ENCODE results near the gene CREB5.
"Not testable (repeated sequence)": the region's sequence is repeated elsewhere in the genome, so short reads cannot be mapped to it uniquely, and the experiment has no call there.

The CREB5 gene

DNA sequence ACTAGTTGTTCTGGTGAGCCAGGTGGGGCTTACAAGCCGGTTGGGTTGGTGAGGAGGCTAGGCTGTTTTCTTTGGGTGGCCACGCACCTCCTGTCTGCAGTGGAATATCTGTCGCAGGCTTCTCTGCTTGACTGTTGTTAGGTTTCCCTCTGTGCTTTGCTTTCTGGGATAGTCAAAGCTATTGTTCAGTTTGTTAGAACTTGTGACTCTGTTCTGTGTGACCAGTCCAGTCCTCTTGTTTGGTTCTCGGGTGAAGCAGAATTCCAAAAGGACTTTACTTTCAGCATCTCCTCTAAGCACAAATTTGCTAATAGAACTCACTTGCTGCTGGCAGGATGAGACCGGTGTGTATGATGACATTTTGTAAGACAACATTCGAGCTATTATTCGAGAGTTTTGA, 105.3 kb downstream of the CREB5 start:
- DNase-seq = no peak

DNA sequence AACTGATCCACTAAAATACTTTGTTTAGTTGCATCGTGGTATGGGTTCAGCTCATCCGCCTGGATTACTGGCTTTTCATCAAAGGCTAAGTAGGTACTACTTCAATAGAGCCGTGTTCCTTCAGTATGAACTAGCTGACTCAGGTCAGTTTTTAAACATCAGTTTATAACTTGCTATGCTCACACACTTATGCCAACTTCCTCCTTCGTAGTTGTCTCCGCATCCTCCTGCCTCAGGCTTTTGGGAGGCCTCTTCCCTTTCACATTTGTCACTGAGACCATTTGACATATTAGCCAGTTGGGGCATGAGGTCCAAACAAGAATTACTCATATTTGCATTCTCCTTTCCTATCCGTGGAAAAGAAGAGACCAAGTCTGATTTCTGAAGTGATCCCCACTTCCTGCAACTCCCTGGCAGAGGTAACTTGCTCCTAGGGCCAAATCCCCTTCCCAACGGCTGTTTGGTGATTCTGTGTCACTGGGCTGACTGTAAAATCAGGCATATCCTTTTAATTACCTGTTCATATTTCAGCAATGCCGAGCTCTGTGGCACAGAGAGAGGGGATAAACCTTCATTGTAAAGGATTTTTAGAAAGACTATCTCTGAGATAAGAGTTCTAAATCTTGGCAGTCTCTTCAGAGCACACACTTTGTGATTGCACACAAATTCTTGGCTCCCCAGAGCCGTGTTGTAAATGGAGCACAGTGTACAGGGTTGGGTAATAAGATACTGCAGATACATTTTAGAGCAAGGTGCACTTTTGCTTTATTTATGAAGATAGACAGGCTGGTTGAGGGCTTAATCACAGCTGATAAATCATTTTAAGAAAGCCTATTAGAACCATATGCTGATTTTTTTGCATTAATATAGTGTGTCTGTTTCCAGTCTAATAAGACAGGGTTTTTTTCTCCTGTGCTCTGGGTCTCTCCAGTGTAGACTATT, 108.0 kb downstream of the CREB5 start:
- DNase-seq = no peak

DNA sequence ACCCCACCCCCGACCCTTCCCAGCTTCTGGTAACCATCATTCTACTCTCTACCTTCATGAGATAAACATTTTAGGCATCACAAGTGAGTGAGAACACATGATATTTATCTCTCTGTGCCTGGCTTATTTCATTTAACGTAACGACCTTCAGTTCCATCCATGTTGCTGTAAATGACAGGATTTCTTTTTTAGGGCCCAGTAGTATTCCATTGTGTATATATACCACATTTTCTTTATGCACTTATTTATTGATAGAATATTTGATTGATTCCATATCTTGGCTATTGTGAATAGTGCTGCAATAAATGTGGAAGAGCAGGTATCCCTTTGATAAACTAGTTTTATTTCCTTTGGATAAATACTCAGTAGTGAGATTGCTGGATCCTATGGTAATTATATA, 112.7 kb downstream of the CREB5 start:
- DNase-seq = no peak

DNA sequence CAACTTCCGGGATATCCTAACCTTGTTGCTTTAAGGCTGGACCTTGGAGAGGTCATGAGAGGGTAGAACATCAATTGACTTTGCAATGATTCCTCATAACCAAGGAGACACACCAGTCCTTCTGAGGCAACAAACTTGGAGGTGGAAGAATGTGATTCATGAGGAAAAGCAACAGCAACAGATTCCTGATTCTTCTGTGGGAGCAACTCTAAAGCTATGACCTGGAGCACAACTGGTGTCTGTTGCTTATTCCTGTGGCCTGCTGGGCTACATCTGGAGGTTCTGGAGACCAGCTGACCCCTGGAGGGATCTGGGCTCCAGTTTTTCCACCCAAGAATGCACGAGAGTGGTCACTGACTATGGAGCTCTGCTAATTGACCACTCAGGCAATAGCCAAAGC, 116.6 kb downstream of the CREB5 start:
- no peak for DNase-seq

DNA sequence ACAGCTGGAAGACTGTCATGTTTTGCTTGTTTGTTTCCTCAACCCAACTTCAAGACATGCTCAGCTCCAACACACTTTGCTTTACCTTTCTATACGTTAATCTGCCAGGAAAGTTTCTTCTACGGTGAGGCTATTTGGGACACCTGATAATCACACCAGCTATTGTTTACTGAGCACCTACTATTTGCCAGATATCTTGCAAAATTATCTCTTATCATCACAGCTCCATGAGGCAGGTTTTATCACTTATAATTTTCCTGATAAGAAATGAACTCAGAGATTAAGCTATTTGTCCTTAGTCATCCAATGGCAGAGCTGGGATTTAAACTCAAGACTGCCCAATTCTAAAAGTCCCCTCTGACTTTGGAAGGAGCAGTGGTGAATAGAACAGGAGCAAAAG, 117.4 kb downstream of the CREB5 start:
- no peak for DNase-seq

DNA sequence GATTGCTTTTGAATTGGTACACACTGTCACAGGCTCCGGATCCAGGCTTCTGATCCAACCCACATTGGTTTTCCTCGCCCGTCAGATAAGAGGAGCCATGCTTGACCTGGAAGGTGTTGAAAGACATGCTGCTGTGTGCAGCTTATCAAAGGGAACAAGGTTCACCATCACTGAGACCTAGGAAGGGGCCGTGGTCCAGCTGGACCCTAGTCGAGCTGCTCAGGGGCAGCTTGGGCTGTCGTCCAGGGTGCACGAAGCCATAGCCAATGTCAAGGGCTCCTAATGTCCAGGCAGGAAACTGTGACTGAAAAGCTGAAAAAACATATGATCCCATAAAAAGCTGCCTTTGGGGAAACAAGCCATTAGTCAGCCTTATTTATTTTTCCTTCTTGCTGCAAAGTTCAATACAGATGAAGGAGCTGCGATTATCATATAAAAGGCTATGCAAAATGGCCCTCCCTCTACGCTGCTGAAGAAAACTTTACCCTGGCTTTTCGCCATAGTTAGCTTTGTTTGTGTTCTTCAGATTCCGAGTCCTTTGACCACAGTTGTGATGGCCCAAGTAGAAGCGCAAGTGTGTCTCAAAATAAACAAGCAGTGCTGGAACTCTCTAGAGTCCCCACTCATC, 118.0 kb downstream of the CREB5 start:
- DNase-seq = no peak

DNA sequence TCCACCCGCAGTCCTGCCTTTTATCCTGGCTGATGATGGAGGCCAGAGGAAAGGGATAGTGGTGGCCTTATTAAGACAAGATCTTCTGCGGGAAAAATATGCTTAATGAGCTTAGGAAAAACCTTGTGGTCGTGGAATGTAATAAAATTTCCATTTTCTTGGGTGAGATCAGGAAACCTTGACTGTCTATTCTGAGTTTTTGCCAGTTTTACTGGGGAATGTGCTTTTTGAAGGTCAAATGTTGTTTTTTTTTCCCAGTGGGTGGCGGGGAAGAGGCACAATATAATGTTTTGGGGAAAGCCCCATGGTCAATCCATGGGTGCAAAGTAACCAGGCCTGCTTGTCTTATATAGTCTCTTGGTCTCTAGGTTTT, 118.5 kb downstream of the CREB5 start:
- no peak for DNase-seq

DNA sequence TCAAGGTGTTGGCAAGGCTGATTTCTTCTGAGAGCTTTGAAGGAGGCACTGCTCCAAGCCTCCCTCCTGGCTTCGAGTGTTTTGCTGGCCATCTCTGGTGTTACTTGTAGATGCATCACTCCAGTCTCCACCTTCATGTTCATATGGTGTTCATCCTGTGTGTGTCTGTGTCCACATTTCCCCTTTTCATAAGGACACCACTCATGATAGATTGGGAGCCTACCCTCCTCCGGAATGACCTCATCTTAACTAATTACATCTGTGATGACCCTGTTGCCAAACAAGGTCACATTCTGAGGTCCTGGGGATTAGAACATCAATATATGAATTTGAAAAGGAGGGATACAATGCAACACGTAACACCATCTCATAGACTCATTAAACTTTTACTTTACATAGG, 119.0 kb downstream of the CREB5 start:
- no peak for DNase-seq

DNA sequence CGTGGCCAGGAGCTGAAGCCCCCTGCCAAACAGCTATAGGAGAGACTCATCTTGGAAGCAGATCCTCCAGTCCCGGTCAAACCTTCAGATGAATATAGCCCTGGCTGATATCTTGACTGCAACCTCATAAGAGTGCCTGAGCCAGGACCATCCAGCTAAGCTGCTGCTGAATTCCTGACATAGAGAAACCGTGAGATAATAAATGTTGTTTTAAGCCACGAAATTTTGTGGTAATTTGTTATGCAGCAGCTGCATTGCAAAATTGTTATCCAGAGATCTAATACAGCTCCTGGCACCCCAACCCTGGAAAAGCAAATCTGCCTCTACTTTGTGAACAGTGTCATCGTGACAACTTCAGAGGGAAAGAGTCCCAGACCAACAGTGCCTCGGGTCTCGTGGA, 119.9 kb downstream of the CREB5 start:
- no peak for DNase-seq

DNA sequence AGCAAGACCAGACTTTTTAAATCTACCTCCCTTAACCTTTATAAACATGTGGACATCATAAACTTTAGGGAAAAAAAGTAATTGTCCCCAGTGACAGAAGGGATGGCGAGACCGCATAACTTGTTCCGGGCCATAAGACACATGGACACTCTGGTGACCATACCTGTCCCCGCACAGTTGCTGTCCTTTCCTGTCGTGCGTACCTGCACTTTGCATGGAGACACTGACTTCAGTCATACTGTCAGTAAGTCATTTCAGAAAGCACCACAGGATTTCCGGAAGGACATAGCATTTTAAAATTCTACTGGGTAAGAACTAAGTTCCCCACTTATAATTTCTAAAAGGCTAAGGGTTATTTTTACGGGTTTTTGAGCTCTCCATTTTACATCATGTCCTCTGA, 120.9 kb downstream of the CREB5 start:
- DNase-seq = no peak

DNA sequence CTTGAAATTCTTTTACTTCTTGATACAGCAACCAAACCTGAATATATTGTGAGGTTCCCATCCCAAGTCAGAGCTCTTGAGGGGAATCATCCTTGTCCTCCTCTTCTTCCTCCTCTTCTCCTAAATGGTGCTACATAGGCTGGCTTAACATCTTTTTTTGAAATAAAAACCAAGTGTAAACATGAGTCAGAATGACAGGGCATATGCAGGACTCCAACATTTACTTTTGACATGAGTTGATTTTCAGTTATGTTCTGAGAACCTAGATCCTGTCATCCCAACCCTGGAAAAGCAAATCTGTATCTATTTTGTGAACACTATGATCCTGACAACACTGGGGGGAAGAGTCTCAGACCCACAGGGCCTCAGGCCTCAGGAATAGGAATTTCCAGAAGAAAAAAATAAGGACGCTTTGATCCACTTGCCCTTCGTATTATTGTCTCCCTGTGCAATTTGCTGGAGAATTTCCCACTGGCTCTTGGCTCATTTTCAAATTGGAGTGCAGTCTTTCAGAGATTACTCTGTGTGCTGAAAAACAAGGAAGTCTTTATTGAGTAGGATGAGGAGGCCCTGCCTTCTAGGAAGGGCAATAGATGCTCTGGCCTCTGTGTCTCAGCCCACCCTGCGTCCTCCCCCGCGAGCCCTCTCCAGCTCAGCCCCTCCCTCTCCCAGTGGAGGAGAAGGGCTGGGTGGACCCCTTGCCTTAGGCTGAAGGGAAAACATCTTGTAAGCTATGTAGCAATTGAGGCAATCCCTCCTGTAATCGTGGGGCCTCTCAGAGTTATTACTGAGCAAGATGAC, 121.6 kb downstream of the CREB5 start:
- no peak for DNase-seq

DNA sequence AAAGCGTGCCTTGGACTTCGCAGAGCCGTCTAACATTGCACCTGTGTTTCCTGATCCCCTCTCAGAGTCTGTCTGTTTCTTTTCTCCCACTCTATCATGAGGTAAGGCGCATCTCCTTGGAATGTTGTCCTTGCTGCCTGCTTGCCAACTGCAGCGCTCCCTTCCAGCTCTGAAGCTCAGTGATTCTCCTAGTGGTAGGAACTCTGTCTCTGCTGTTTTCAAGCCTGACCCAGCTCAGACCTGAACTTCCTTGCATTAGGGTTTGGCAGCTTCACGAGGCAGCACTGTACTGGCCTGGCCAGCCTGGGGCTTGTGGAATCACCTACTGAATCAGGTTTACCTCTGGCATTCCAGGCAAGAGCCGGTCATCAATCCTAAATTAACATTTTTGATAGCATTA, 123.9 kb downstream of the CREB5 start:
- no peak for DNase-seq

DNA sequence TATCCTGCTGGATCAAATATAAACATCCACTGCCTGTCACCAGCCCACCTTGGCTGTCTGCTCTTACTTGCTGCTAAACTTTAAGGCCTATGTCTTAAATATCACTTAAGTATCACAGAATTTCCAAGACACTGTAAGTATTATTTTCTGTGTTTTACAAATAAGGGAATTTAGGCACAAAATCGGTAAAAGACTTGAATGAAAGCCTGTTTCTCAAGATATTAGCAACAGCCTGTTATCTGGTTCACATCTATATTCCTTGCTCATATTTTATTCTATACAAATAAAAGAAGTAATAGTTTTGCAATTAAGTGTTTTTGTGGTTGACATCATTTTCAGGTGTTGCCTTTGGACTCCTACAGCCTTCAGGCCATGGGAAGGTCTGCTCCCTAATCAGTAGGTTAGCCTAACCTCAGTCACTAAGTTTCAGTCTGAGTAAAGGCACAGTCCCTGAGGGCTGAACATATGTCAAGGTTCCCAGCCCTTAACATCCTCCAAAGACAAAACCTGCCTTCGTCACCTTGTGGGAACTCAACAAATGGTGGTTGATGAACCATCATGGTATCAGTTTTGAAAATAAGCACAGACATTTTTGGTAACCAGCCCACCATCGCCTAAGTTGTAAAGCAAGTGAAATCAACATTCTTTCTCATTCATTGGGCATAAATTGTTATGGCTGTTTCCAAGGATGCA, 127.1 kb downstream of the CREB5 start:
- DNase-seq = no peak

DNA sequence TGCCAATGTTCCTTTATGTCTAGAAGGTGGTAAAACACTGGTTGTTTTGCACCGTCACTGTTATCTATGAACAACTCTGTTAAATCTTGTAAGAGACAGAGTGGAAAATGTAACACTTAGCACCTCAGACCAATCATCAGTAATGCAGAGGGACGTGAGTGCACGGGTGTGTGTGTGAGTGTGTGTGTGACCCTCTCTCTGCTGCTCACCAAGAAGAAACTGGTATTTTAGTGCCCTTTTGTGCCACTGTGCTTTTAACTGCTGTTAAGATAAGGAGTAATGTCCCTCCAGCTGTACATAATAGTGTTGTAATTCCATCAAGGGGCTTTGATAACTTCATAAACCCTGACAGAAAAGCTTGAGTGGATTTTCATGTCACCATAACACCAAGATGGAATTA, 130.1 kb downstream of the CREB5 start:
- no peak for DNase-seq

DNA sequence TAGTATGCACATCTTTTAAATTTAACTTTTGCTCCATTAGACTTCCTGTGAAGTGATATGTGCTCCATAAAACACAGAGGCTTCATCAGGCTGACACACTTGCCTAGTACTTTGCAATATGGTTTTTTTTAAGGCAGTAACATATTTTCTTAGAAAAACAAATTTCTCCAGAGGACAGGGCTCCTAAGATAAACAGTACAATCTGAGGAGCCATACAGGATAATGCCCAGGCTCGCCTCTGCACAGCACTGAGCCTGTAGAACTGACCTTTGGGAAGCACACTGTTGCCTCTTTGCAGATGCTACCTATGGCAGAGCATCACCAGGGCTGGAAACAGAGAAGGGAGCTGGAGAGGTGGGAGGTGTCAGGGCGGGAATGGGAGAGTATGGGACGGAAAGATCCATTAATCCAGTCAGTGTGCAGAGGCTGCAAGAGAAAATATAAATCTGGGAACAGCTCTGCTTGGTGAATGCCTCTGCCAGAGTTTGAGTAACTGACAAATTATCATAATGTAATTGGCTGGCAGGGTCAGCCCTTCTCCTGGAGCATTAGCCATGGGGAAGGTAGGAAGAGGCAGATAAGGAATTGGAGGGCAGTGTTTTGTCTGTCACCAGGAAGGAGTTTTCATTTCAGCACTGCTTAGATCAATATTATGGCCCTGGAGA, 132.3 kb downstream of the CREB5 start:
- DNase-seq = no peak

DNA sequence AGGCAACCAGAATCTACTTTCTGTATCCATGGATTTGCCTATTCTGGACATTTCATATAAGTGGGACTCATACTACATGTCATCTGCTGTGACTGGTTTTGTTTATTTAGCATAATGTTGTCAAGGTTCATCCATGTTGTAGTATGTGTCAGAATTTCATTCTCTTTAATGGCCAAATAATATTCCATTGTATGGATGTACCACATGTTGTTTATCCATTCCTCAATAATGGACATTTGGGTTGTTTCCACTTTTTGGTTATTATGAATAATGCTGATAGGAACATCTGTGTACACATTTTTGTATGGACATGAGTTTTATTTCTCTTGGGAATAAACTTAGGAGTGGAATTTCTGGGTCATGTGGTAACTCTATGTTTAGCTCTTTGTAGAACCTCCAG, 133.7 kb downstream of the CREB5 start:
- DNase-seq = no peak

DNA sequence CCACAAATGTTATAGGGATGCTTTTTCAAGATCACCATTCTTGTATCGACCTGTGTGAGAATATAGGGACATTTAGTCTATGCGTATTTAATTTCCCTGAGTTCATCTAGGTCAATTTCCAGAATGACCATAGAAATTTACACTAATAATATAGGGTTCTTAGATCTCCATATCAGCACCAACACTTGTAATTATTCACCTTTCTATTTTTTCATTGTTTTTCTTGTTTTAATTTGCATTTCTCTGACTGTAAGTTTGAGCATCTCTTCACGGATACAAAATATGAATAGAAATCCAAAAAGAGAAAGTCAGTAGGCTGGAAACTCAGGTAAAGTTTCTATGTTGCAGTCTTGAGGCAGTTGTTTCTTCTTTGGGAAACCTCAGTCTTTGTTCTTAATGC, 134.8 kb downstream of the CREB5 start:
- DNase-seq = no peak

DNA sequence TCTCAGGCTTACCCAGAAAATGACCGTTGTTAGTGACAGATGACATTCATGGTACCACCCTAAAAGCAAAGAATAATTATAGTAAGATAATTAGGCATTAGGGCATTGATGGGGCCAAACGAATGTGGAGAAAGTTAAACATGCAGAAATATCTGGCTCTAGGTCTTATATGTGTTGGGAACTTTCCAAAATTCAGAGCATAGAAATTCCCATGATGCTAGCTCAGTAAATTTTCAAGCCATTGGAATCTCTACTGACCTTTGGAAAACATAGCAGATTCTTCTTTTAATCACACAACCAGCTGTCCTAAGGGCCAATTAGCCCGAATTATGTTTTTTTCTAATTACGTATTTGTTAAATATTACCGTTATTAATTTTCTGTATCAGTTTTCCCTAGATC, 136.1 kb downstream of the CREB5 start:
- DNase-seq = no peak

DNA sequence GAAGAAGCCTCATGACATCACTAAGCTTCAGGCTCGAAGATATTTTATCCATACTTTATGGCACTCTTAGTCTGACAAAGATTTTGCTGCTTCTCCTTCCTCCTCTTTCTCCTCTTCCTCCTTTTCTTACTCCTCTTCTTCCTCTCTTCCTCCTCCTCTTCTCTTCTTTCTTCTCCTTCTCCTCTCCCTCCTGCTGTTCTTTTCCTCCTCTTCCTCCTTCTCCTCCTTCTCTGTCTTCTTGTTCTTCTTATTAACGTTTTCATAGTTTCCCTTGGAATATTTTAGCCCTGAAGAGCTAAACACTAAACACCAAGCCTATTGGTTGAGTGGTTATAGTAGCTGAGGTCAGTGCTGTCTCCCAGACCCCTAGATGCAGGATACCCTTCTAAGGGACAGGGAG, 137.7 kb downstream of the CREB5 start:
- no peak for DNase-seq

DNA sequence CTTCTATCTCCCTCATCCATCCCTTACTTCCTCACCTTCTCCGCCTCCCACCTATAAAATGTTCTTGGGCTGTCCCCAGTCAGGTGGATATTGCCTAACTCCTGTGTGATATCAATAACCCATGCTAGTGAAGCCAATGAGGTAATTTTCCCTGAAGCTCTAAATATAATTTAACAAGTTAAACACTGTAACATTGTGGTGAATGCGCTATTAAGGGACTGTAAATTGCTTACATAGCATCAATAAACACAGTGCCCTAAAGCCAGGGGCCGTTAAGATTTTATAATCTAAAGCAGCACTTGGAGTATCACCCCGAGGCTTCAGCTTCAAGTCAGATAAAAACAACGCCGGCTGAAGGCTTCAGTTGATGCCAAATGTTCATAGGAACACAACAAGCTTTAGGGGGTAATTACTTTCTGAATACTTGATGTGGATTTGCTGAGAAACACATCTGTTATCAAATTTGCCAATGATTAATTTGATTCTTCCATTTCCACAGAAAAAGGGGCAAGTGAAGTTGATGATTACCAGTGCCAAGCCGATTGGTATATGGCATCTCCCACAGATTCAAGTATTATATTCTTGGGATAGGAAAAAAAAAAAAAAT, 138.4 kb downstream of the CREB5 start:
- DNase-seq = peak; percentile 9

DNA sequence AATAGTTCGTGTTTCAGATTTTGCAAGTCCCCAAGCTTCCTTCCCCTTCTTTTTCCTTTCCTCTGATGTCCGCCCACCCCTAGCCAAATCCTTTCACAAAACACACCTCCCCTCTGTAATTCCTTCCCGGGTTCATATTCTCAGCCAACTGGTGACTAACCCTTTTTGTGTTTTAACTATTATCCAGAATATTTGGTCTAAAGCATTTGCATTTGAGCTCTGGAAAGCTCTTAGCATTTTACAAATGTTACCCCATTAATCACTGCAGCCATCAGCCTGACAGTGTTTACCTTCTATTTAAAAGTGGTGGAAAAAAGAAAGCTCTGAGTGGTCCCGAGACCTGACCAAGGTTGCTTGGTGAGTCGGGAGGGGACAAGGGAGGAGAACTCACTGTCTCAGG, 139.0 kb downstream of the CREB5 start:
- no peak for DNase-seq

DNA sequence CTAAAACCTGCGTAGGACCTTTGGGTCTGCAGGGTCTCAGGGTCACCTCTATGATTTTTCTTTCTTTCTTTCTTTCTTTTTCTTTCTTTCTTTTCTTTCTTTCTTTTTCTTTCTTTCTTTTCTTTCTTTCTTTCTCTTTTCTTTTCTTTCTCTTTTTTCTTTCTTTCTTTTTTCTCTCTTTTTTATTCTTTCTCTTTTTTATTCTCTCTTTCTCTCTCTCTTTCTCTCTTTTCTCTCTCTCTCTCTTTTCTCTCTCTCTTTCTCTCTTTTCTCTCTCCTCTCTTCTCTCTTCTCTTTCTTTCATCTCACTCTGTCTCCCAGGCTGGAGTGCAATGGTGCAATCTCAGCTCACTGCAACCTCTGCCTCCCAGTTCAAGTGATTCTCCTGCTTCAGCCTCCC, 139.4 kb downstream of the CREB5 start:
- not testable (repeated sequence) for DNase-seq

Measured in NCI-H1105 treated with DMSO at 0.1 percent for 48 hours (cell line).